SK-N-SH (cell line): Measurements from ENCODE around the gene UBE2I. TPM values are rescaled to one million over a fixed set of nuclear protein-coding genes. Genes with fewer than 3 reads are reported as not detected.

Experiments
- CTCF ChIA-PET: fragments of 300-600, 350-600 bp; formaldehyde crosslinking; extraction: SDS; loops from one replicate; lab custom pipeline; 2021; lab: Yijun Ruan, JAX
- POLR2A ChIA-PET: fragments of 350-600 bp; sonication (Branson Sonifier 250); formaldehyde crosslinking; extraction: SDS; loops from one replicate; lab custom pipeline; 2020; ENCODE audit warnings: antibody characterized with exemption, inconsistent platforms; lab: Yijun Ruan, JAX
- DNase-seq: peaks from one replicate; pipeline ENCODE4 v3.0.0; 2012
- H2AFZ ChIP-seq: fragments of 200-600 bp; sonication (generic); 2 replicates; pipeline ENCODE4 v1.8.1; 2016; ENCODE audit warnings: antibody characterized with exemption, mild to moderate bottlenecking, low read depth
- H3F3A ChIP-seq: fragments of 200-600 bp; sonication (generic); replicated peaks from 2 replicates; pipeline ENCODE3; 2016; ENCODE audit warnings: antibody characterized with exemption, mild to moderate bottlenecking; ENCODE audit not compliant: insufficient read depth
- H3K27ac ChIP-seq, 2 experiments: fragments of 200-500 bp in 1 of 2; fragments of 200-600 bp in 1 of 2; sonication (Bioruptor generic) in 1 of 2; sonication (generic), shearing (Covaris generic) in 1 of 2; 2 replicates each; pipeline versions ENCODE4 v1.5.1 to v1.6.1; 2014 to 2016; ENCODE audit warnings: low read depth in 2 of 2, inconsistent platforms in 1 of 2, low read length in 1 of 2, mild to moderate bottlenecking in 1 of 2, mixed read lengths in 1 of 2
- H3K27me3 ChIP-seq: fragments of 200-600 bp; sonication (generic), shearing (Covaris generic); 2 replicates; pipeline ENCODE4 v1.6.1; 2016; ENCODE audit warnings: mixed run types; ENCODE audit not compliant: insufficient read depth
- H3K36me3 ChIP-seq, 2 experiments: fragments of 200-500 bp in 1 of 2; fragments of 200-600 bp in 1 of 2; sonication (Bioruptor generic) in 1 of 2; sonication (generic) in 1 of 2; replicated peaks in 1 of 2; 2 replicates each; pipeline versions ENCODE3 to v1.5.1; 2014 to 2016; ENCODE audit warnings: low read length in 1 of 2, mild to moderate bottlenecking in 1 of 2; ENCODE audit not compliant: insufficient read depth in 2 of 2, control insufficient read depth in 1 of 2
- H3K4me1 ChIP-seq, 2 experiments: fragments of 200-500 bp in 1 of 2; fragments of 200-600 bp in 1 of 2; sonication (Bioruptor generic) in 1 of 2; sonication (generic), shearing (Covaris generic) in 1 of 2; 2 replicates each; pipeline versions ENCODE4 v1.5.1 to v1.6.1; 2014 to 2016; ENCODE audit warnings: low read depth in 1 of 2, low read length in 1 of 2, mixed run types in 1 of 2; ENCODE audit not compliant: insufficient read depth in 2 of 2, control insufficient read depth in 1 of 2
- H3K4me2 ChIP-seq: fragments of 200-600 bp; sonication (generic), shearing (Covaris generic); 2 replicates; pipeline ENCODE4 v1.6.1; 2017; ENCODE audit warnings: mixed run types
- H3K4me3 ChIP-seq, 2 experiments: fragments of 200-500 bp in 1 of 2; fragments of 200-600 bp in 1 of 2; sonication (Bioruptor generic) in 1 of 2; sonication (generic), shearing (Covaris generic) in 1 of 2; 2 replicates each; pipeline versions ENCODE4 v1.5.1 to v1.8.1; 2014 to 2016; ENCODE audit warnings: low read depth in 2 of 2, inconsistent platforms in 1 of 2, low read length in 1 of 2, mild to moderate bottlenecking in 1 of 2, mixed read lengths in 1 of 2, moderate library complexity in 1 of 2
- H3K79me2 ChIP-seq: fragments of 200-600 bp; sonication (generic); 2 replicates; pipeline ENCODE4 v1.8.1; 2017; ENCODE audit warnings: mild to moderate bottlenecking; ENCODE audit not compliant: insufficient read depth
- H3K9ac ChIP-seq: fragments of 200-600 bp; sonication (generic); 2 replicates; pipeline ENCODE4 v1.6.1; 2017; ENCODE audit warnings: mixed run types
- H3K9me2 ChIP-seq: fragments of 200-600 bp; sonication (generic); 2 replicates; pipeline ENCODE4 v1.6.1; 2017; ENCODE audit warnings: mixed run types
- H3K9me3 ChIP-seq: fragments of 200-600 bp; sonication (generic); 2 replicates; pipeline ENCODE4 v1.6.1; 2017; ENCODE audit warnings: mixed run types, mild to moderate bottlenecking, moderate library complexity
- H4K20me1 ChIP-seq: fragments of 200-600 bp; sonication (generic); 2 replicates; pipeline ENCODE4 v1.6.1; 2017; ENCODE audit warnings: mild to moderate bottlenecking, mixed run types; ENCODE audit not compliant: insufficient read depth
- ELF1 ChIP-seq: IDR thresholded peaks from 2 replicates; pipeline ENCODE4 v1.4.0; 2012
- EZH2phosphoT487 ChIP-seq: fragments of 200-600 bp; sonication (generic); IDR thresholded peaks from 2 replicates; pipeline ENCODE4 v1.6.1; 2017; ENCODE audit warnings: low read depth, mixed run types, mild to moderate bottlenecking, antibody characterized with exemption, moderate library complexity, borderline replicate concordance
- FOXM1 ChIP-seq: IDR thresholded peaks from 2 replicates; pipeline ENCODE4 v1.4.0; 2012; ENCODE audit warnings: low read depth, mild to moderate bottlenecking
- IRF3 ChIP-seq: fragments of 150-350 bp; IDR thresholded peaks from 2 replicates; pipeline ENCODE4 v1.6.1; 2016; ENCODE audit warnings: mild to moderate bottlenecking, low read depth, low read length
- MAX ChIP-seq: IDR thresholded peaks from 2 replicates; pipeline ENCODE4 v1.4.0; 2012; ENCODE audit warnings: low read depth
- MEF2A ChIP-seq: IDR thresholded peaks from 2 replicates; pipeline ENCODE4 v1.4.0; 2012; ENCODE audit warnings: low read depth, borderline replicate concordance
- SMC3 ChIP-seq: IDR thresholded peaks from 2 replicates; pipeline ENCODE4 v1.6.1; 2012; ENCODE audit warnings: low read depth, low read length, improper control_type of control experiment
- TAF1 ChIP-seq: IDR thresholded peaks from 2 replicates; pipeline ENCODE4 v1.6.1; 2012; ENCODE audit warnings: low read depth, mild to moderate bottlenecking, low read length, moderate library complexity, borderline replicate concordance
- TEAD4 ChIP-seq: IDR thresholded peaks from 2 replicates; pipeline ENCODE4 v1.4.0; 2012; ENCODE audit warnings: mild to moderate bottlenecking, borderline replicate concordance; ENCODE audit not compliant: insufficient read depth
- YY1 ChIP-seq: IDR thresholded peaks from 2 replicates; pipeline ENCODE4 v1.4.0; 2012; ENCODE audit warnings: low read depth, mild to moderate bottlenecking
- ZBTB33 ChIP-seq: IDR thresholded peaks from 2 replicates; pipeline ENCODE4 v1.4.0; 2012; ENCODE audit warnings: low read depth, borderline replicate concordance
- WGBS: methylation state at CpG from one replicate; pipeline ENCODE4 v1.1.6; 2017; ENCODE audit warnings: low lambda C conversion rate; 5-methylcytosine and 5-hydroxymethylcytosine counted together
- polyA plus RNA-seq, 3 experiments: library from polyadenylated mRNA; depleted of rRNA; stranded (reverse); fragments of >200 nt; gene quantifications; 2 replicates each; pipeline ENCODE4 v1.2.3, GENCODE V29; 2012

UBE2I gene
- polyA plus RNA-seq, 1 of the 3 experiments (the other 2 are of a cell fraction), result 107 TPM

- Histone ChIP-seq H3K27ac (no peak overlapping the region), H3K4me3 (no peak overlapping the region), H3K4me2 (no peak overlapping the region), H4K20me1 (no peaks in the 10 kb centered on the region), H3K27me3 (peaks cover 89% of the 10 kb centered on the region), H2AFZ (no peak overlapping the region), H3K9me3 (no peaks in the 10 kb centered on the region), H3K36me3 (no peaks in the 10 kb centered on the region), H3K9me2 (no peaks in the 10 kb centered on the region), H3F3A (no peaks in the 10 kb centered on the region), H3K4me1 (no peaks in the 10 kb centered on the region; a peak in 1 of 4 replicates), H3K9ac (no peak overlapping the region), H3K79me2 (no peaks in the 10 kb centered on the region)
- WGBS, result 31% methylated on average over 11 of the region's 17 CpGs
- no peak for DNase-seq
- POLR2A ChIA-PET, result no interaction called here
- CTCF ChIA-PET, result no interaction called here
- TF ChIP-seq TAF1, result no peak
- no peak for TF ChIP-seq EZH2phosphoT487
- no peak for TF ChIP-seq TEAD4
- no peak for TF ChIP-seq ELF1
- no peak for TF ChIP-seq MEF2A
- TF ChIP-seq MAX, result no peak
- no peak for TF ChIP-seq FOXM1
These were observed 27.0 kb upstream of the UBE2I start for GRCh38 chr16:1282324-1282973.

GRCh38 chr16:1283296-1283695, 26.1 kb upstream of the UBE2I start:
- DNase-seq, result no peak

More at GRCh38 chr16:1283296-1283695, 26.1 kb upstream of the UBE2I start:
- CTCF ChIA-PET, result interaction anchor here (1.4 kb wide), 1 partner anchor 52 kb away, joined by 3 read pairs; no protein-coding TSS in a partner anchor
- H3K9me2 ChIP-seq, result no peaks in the 10 kb centered on the region
- no peak overlapping the region for H3K4me2 ChIP-seq
- WGBS, result 37% methylated on average over 12 of the region's 17 CpGs
- H3K9ac ChIP-seq, result no peak overlapping the region
- H3K4me1 ChIP-seq, result peaks cover 0 to 7% of the 10 kb centered on the region in 2 experiments; a peak in 1 of 4 replicates
- POLR2A ChIA-PET, result no interaction called here
- H3F3A ChIP-seq, result no peaks in the 10 kb centered on the region
- H2AFZ ChIP-seq, result no peak overlapping the region
- H4K20me1 ChIP-seq, result no peaks in the 10 kb centered on the region
- H3K27ac ChIP-seq, result no peak overlapping the region
- no peak overlapping the region for H3K4me3 ChIP-seq
- TF ChIP-seq TEAD4 (no peak), IRF3 (no peak), FOXM1 (no peak), SMC3 (no peak), ZBTB33 (no peak), YY1 (no peak), ELF1 (no peak)
- H3K79me2 ChIP-seq, result no peaks in the 10 kb centered on the region
- no peaks in the 10 kb centered on the region for H3K36me3 ChIP-seq
- peaks cover 90% of the 10 kb centered on the region for H3K27me3 ChIP-seq
- no peaks in the 10 kb centered on the region for H3K9me3 ChIP-seq
